OCI-LY7 (cell line): ENCODE measurements around the gene CCDC12. TPM values are rescaled to one million over a fixed set of nuclear protein-coding genes. Genes with fewer than 3 reads are reported as not detected.

ENCODE experiments used
- BruUV-seq: library from RNA; stranded (reverse); fragments of 400-500 nt; replicated peaks from 2 replicates; lab custom pipeline; 2021; lab: Mats Ljungman, UMichigan
- CTCF ChIA-PET: fragments of 300-600 bp; sonication (Branson Sonifier 250); formaldehyde crosslinking; loops from one replicate; lab custom pipeline; 2022; ENCODE audit warnings: antibody characterized with exemption; ENCODE audit not compliant: unreplicated experiment; lab: Charles Lee
- POLR2A ChIA-PET: fragments of 300-600 bp; sonication (Branson Sonifier 250); formaldehyde crosslinking; loops from one replicate; lab custom pipeline; 2022; ENCODE audit warnings: antibody characterized with exemption; lab: Charles Lee
- DNase-seq: peaks from one replicate; pipeline ENCODE4 v3.0.0-alpha.2; 2015; ENCODE audit warnings: low spot score
- H2AFZ ChIP-seq: fragments of 200-600 bp; sonication (generic), shearing (Covaris generic); 2 replicates; pipeline ENCODE4 v1.6.1; 2014; ENCODE audit warnings: mild to moderate bottlenecking, antibody characterized with exemption, low read length, moderate library complexity
- H3K27ac ChIP-seq: fragments of 200-600 bp; sonication (generic); 2 replicates; pipeline ENCODE4 v1.5.1; 2014; ENCODE audit warnings: mixed run types, low read depth, mild to moderate bottlenecking, moderate library complexity, low read length, inconsistent platforms; ENCODE audit not compliant: poor library complexity, severe bottlenecking
- H3K36me3 ChIP-seq: fragments of 200-600 bp; sonication (generic); 2 replicates; pipeline ENCODE4 v1.6.1; 2014; ENCODE audit warnings: mild to moderate bottlenecking, antibody characterized with exemption, low read length, moderate library complexity, mixed read lengths; ENCODE audit not compliant: insufficient read depth
- H3K4me1 ChIP-seq: fragments of 200-600 bp; sonication (generic); 2 replicates; pipeline ENCODE4 v1.5.1; 2014; ENCODE audit warnings: mild to moderate bottlenecking, low read length; ENCODE audit not compliant: insufficient read depth, poor library complexity, severe bottlenecking
- H3K4me2 ChIP-seq: fragments of 200-600 bp; sonication (generic); 2 replicates; pipeline ENCODE4 v1.6.1; 2014; ENCODE audit warnings: mild to moderate bottlenecking, low read length
- H3K4me3 ChIP-seq: fragments of 200-600 bp; sonication (generic); 2 replicates; pipeline ENCODE4 v1.5.1; 2014; ENCODE audit warnings: mild to moderate bottlenecking, low read depth, low read length; ENCODE audit not compliant: poor library complexity, severe bottlenecking
- H3K79me2 ChIP-seq: fragments of 200-600 bp; sonication (generic); 2 replicates; pipeline ENCODE4 v1.6.1; 2016; ENCODE audit warnings: low read depth, mild to moderate bottlenecking, low read length, moderate library complexity, mixed read lengths; ENCODE audit not compliant: insufficient read depth
- H3K9me2 ChIP-seq: fragments of 200-600 bp; sonication (generic); 2 replicates; pipeline ENCODE4 v1.6.1; 2016; ENCODE audit warnings: mild to moderate bottlenecking, low read length, mixed read lengths; ENCODE audit not compliant: insufficient read depth
- H3K9me3 ChIP-seq: fragments of 200-600 bp; sonication (generic); 2 replicates; pipeline ENCODE4 v1.6.1; 2014; ENCODE audit warnings: mild to moderate bottlenecking, mixed run types, low read length, mixed read lengths
- H4K20me1 ChIP-seq: fragments of 200-600 bp; sonication (generic); 2 replicates; pipeline ENCODE4 v1.6.1; 2014; ENCODE audit warnings: mild to moderate bottlenecking, antibody characterized with exemption, low read length, moderate library complexity, mixed read lengths; ENCODE audit not compliant: insufficient read depth
- EZH2phosphoT487 ChIP-seq: fragments of 200-600 bp; sonication (generic); IDR thresholded peaks from 2 replicates; pipeline ENCODE4 v1.6.1; 2018; ENCODE audit warnings: low read depth, borderline replicate concordance, mild to moderate bottlenecking, mixed run types, antibody characterized with exemption, low read length, moderate library complexity, mixed read lengths
- intact Hi-C: fragments of 100-400 bp; cut with micrococcal nuclease; formaldehyde crosslinking; loops from one replicate; pipeline ENCODE4 v1.10.0; 2022; ENCODE audit not compliant: unreplicated experiment
- total RNA-seq, 2 experiments: library from RNA; depleted of rRNA in 1 of 2; stranded (reverse); fragments of >200 nt in 1 of 2; shearing (Covaris generic) in 1 of 2; gene quantifications; 2 replicates each; pipeline ENCODE4 v1.2.3, GENCODE V29; 2014 to 2022
- TF ChIP-seq, protein P1 (sequence below): fragments of 200-600 bp; sonication (generic); conservative IDR thresholded peaks from 2 replicates; pipeline ENCODE4 v1.5.1; 2014; ENCODE audit warnings: mild to moderate bottlenecking, antibody characterized with exemption, low read length, moderate library complexity, mixed read lengths

CCDC12 gene
- total RNA-seq, 2 experiments from 2014 or later = 74.9 to 116 TPM

- Histone ChIP-seq H3K36me3 (peaks cover 28% of the 10 kb centered on the region), H3K4me1 (peaks cover 70% of the 10 kb centered on the region), H3K4me2 (peak overlapping the region; percentile 90), H3K79me2 (peaks cover 69% of the 10 kb centered on the region), H3K9me3 (no peaks in the 10 kb centered on the region), H3K9me2 (no peaks in the 10 kb centered on the region), H3K4me3 (peak overlapping the region; percentile 96), H3K27ac (peak overlapping the region; percentile 77), H4K20me1 (peaks cover 5% of the 10 kb centered on the region; the same call in 1 of the 2 replicates), H2AFZ (no peak overlapping the region)
- DNase-seq = no peak
- intact Hi-C loops = loop anchor here (2.0 kb wide), 2 partner anchors 51 to 185 kb away; no protein-coding TSS in a partner anchor
- no TSS peak for BruUV-seq
- no peak for TF ChIP-seq EZH2phosphoT487
- TF ChIP-seq, protein P1, sequence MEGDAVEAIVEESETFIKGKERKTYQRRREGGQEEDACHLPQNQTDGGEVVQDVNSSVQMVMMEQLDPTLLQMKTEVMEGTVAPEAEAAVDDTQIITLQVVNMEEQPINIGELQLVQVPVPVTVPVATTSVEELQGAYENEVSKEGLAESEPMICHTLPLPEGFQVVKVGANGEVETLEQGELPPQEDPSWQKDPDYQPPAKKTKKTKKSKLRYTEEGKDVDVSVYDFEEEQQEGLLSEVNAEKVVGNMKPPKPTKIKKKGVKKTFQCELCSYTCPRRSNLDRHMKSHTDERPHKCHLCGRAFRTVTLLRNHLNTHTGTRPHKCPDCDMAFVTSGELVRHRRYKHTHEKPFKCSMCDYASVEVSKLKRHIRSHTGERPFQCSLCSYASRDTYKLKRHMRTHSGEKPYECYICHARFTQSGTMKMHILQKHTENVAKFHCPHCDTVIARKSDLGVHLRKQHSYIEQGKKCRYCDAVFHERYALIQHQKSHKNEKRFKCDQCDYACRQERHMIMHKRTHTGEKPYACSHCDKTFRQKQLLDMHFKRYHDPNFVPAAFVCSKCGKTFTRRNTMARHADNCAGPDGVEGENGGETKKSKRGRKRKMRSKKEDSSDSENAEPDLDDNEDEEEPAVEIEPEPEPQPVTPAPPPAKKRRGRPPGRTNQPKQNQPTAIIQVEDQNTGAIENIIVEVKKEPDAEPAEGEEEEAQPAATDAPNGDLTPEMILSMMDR = no peak
- POLR2A ChIA-PET = interaction anchor here (0.6 to 5.6 kb wide), 3 partner anchors 22 to 231 kb away, joined by 3 to 39 read pairs (median 3); no protein-coding TSS in a partner anchor
- CTCF ChIA-PET = no interaction called here
These were observed 1.3 kb upstream of the CCDC12 start for GRCh38 chr3:46977811-46978195.

- CTCF ChIA-PET = interaction anchor here (1.1 to 1.2 kb wide), 2 partner anchors 10 to 15 kb away, joined by 3 to 4 read pairs; no protein-coding TSS in a partner anchor
- Histone ChIP-seq H3K36me3 (peaks cover 58% of the 10 kb centered on the region), H3K4me1 (peaks cover 79% of the 10 kb centered on the region), H3K27ac (peak overlapping the region; percentile 82), H3K9me2 (no peaks in the 10 kb centered on the region), H2AFZ (no peak overlapping the region), H3K4me2 (peak overlapping the region; percentile 87), H3K79me2 (peaks cover 73% of the 10 kb centered on the region), H3K9me3 (no peaks in the 10 kb centered on the region), H4K20me1 (peaks cover 25% of the 10 kb centered on the region), H3K4me3 (peak overlapping the region; percentile 74)
- BruUV-seq = TSS peak; percentile 51
- POLR2A ChIA-PET = interaction anchor here (1.0 to 1.1 kb wide), 3 partner anchors 12 to 19 kb away, joined by 3 to 6 read pairs (median 4); no protein-coding TSS in a partner anchor
- intact Hi-C loops = loop anchor here (1.0 to 5.0 kb wide), 2 partner anchors 21 to 427 kb away; no protein-coding TSS in a partner anchor
- TF ChIP-seq, protein P1 = no peak
- TF ChIP-seq EZH2phosphoT487 = no peak
- peak; percentile 69 for DNase-seq
These were observed 1.9 kb downstream of the CCDC12 start for GRCh38 chr3:46974421-46975171.
